A549 treated with CpdA at 1 μM for 4 hours (cell line): Measurements from ENCODE around the gene CAVIN4. TPM values are rescaled to one million over a fixed set of nuclear protein-coding genes. Genes with fewer than 3 reads are reported as not detected.

Experiments
- total RNA-seq: library from RNA; stranded (reverse); fragments of 200-300 nt; extraction: Qiagen RNA extraction; gene quantifications from 5 replicates; pipeline ENCODE4 v1.2.3, GENCODE V29; 2022; ENCODE audit warnings: low read depth

Gene CAVIN4
- 0.39 to 0.91 TPM (median 0.50 TPM) in 5 replicates for total RNA-seq

GRCh38 chr9:100577776-100578448 is at the start of gene CAVIN4:
Gene CAVIN4, plus strand, starts transcription at chr9:100578079. Its CDS starts 65 bp downstream, at chr9:100578144.

Other genes with a start within 250 kb of the CAVIN4 start
- 28.0 to 32.2 TPM (median 30.3 TPM) in 5 replicates for gene TEX10, start 225.1 kb upstream of the CAVIN4 start, total RNA-seq
- 70.7 to 80.6 TPM (median 73.3 TPM) in 5 replicates for gene MSANTD3, start 150.9 kb upstream of the CAVIN4 start, total RNA-seq
- gene TMEFF1, start 104.9 kb upstream of the CAVIN4 start, total RNA-seq, result 0.23 to 1.5 TPM (median 1.0 TPM) in 5 replicates